Suppressor macrophage treated with lipopolysaccharide for 4 hours (primary cell): Measurements from ENCODE around the gene GPC6.

Source experiments
- DNase-seq: peaks from one replicate; pipeline ENCODE4 v3.0.0-alpha.2; 2020

The GPC6 gene

DNA sequence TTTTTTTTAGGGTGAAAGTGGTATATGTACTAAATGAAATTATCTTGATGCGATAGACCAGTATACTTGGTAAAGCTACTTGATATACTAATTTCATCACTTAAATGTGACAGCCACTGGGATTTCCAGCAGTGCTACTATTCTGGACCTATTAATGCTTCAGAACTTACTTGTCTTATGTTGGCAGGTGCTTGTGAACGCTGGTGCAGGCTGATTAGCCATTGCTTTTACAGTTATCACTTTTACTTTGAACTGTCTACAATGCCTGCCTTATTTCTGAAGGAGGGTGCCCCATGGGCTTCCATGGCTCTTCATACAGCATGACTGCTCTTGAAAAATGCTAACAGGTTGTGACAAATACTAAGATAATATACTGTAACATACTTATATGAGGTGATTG, 294.7 kb downstream of the GPC6 start:
- DNase-seq: no peak

DNA sequence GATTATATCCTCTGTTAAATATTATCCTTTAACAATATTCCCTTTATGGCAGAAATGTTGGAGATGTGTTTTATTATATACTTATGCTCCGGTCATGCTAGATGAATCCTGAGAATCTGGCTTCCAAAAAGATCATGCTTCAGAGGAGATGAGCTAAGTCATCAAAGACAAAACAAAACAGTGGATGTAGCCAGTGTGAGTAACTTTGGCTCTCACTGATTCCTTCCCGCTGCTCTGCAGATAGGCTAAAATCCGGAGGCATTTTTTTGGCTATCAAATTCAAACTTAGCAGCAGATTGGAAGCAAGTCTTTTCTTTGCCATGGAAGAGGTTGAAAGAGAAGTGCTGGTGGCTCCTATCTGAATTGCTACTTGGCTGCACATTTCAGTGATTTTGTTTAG, 295.9 kb downstream of the GPC6 start:
- DNase-seq: no peak

- no peak for DNase-seq
Observed at GRCh38 chr13:93525087-93525486, 298.5 kb downstream of the GPC6 start.

DNA sequence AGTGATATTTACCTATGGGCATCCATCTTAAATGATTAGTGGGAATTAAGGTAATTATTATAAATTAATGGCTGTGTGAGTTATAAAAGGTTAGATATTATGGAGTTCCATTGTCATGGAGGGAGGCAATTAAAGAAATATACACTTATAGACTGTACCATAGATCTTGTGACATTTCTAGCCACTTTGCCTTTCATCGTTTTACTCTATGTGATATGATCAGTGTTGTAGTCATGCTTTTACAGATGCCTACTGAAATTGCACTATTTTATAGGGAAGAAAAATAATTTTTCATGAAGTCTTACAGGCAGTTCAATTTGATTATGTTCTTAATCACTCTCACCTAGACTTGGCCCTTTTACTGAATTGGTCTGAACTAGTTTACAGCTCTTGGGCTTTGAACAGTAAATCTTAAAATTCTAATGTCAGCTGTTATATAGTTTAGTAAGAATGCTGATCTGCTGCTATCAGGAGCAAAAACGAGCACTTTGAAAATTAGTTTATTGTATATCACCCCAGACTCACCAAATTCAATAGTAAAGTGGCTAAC, 301.2 kb downstream of the GPC6 start:
- no peak for DNase-seq

GRCh38 chr13:93529961-93530360, 303.4 kb downstream of the GPC6 start:
- DNase-seq: no peak

GRCh38 chr13:93534181-93534700, 307.6 kb downstream of the GPC6 start:
- DNase-seq: no peak

DNA sequence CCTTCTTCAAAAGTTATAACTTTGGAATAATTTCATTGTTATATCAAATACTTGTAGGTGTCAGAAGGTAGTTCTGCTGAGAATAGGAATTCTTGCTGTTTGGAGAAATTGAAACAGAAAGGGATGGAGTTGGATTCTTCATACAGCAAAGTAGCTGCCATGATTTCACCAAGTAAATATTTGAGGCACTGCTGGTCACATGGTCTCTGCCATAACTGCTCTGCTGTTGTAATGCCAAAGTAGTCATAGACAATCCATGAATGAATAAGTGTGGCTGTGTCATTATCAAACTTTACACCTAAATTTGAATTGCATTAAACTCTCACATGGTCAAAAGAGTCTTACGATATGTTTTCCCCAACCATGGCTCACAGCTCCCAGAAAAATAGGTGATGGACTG, 308.6 kb downstream of the GPC6 start:
- no peak for DNase-seq

- no peak for DNase-seq
Observed at GRCh38 chr13:93539914-93540313, 313.3 kb downstream of the GPC6 start.

DNA sequence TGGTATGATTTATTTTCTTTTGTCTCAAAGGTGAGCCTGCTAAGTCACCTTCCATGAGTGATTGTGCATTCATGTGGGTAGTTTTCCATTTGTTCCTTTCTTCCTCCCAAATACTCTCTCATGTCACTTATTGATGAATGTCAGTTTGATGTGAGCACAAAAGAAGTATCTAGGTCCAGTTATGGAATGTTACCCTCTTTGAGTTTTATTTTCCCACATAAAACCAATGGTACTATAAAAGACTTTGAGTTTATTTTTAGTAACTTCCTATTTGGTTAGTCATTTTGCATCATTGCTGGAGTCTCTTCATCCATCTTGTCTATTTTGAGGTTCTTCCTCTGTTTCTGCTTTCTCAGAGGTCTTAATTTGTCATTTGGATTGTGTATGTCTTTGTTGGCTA, 321.3 kb downstream of the GPC6 start:
- DNase-seq: no peak

- DNase-seq: no peak
Observed at GRCh38 chr13:93549326-93550005, 322.9 kb downstream of the GPC6 start.

GRCh38 chr13:93550236-93550635, 323.6 kb downstream of the GPC6 start:
- DNase-seq: no peak

GRCh38 chr13:93552596-93552995, 326.0 kb downstream of the GPC6 start:
- no peak for DNase-seq

DNA sequence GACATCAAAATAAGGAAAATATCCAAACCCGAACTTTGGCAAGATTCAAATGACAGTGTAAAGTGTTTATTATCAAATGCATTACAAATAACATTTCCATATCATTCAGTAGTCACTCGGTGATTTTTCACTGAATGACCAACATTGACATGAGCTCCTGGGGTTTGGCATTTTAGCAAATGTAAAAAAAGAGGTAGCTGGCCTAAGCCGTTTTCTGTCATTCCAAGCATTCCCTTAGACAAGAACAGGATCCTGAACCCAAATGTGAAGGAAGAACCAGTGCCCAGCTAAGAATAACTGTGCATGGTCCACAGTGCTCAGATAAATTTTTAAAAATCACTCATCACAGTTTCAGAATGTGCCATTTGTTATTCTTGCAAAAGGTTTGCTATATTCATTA, 327.9 kb downstream of the GPC6 start:
- no peak for DNase-seq

GRCh38 chr13:93558637-93559036, 332.0 kb downstream of the GPC6 start:
- DNase-seq: no peak

- no peak for DNase-seq
Observed at GRCh38 chr13:93559718-93560117, 333.1 kb downstream of the GPC6 start.

DNA sequence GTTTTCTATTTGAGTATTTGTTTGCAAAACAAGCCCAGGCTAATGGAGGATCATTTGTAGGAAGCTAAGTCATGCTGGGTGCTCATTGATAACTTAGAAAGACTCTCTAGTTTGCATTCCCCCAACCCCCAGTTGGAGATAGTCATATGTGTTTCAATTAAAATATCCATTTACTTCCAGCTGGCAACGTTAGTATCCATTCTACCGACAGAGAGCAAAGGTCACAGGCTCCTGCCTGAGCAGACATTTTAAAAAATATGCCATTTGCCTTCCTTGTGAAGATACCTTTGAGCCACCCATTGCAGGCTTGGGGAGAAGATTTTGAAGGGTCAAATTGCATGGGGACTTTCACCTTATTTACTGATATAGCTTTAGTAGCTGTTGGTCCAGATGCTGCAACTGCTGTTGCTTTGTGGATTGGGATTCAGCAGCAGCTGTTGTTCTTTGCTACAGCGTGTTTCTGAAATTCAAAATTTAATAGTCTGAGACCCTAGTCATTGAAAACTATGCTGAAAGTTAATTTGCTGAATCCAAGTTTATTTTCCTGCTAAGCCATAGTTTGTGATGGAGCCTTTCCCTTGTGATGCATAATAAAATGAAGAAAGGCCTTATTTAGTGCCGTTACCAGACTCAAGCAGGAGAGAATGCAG, 335.1 kb downstream of the GPC6 start:
- DNase-seq: no peak

DNA sequence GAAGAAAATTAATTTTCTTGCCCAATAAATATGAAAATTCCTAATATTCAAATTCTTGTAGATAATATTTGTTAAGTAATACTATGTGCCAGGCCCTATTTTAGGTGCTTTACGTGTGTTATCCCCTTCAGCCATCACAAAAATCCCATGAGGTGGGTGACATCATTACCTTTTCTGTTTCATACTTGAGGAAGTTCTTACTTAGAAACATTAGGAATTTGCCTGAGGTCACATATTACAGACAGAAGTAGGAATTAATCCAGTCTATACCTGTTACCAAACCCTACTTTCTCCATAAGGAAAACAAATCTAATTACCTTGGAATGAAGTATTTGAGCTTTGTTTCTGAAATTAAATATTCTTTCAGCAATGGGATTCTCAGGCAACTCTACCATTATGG, 336.1 kb downstream of the GPC6 start:
- no peak for DNase-seq

DNA sequence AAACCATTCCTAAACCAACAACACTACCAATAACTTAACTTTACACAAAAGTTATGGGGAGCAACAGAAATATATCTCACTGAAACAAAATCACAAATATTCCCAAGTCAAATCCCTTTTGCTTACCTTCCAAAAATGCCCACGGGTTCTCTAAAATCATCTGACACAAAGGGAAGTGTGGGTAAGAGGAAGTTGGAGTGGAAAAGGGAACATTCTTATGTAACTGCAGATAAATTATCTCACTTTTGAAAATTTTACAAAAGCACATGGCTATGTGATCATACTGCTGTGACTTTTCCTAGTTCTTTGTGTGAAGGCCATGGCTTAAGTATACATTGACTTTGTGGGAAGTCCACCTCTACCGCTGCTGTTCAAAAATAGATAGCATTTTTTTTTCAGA, 350.5 kb downstream of the GPC6 start:
- peak; percentile 0 for DNase-seq

- no peak for DNase-seq
Observed at GRCh38 chr13:93589788-93590187, 363.2 kb downstream of the GPC6 start.

DNA sequence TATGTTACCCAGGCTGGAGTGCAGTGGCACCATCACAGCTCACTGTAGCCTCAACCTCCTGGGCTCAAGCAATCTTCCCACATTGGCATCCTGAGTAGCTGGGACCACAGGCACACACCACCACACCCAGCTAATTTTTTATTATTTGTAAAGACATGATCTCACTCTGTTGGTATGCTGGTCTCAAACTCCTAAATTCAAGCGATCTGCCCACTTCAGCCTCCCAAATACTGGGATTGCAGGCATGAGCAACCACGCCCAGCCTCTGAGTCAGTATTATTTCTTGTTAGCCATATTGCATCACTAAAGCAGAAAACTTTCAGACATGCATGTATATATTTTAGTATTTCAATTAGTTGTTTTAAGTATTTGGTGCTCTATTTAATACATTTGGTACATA, 376.4 kb downstream of the GPC6 start:
- DNase-seq: no peak

DNA sequence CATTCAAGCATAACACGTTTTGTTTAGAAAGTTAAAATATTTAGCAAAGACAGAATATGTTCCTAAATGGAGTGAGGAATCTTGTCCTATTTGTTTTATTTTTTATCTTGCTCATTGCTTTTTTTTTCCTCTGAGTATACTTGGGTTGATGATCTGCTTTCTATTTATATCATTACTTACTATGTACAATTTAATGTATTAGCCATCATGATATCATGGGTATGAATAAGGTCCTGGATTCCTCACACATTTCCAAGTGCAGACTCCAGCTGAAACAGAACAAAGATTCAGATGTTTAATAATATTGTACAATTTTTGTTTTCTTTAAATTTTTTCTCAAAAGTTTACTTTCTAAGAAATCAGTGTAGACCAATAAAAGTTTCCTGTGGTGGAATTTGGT, 388.2 kb downstream of the GPC6 start:
- no peak for DNase-seq

DNA sequence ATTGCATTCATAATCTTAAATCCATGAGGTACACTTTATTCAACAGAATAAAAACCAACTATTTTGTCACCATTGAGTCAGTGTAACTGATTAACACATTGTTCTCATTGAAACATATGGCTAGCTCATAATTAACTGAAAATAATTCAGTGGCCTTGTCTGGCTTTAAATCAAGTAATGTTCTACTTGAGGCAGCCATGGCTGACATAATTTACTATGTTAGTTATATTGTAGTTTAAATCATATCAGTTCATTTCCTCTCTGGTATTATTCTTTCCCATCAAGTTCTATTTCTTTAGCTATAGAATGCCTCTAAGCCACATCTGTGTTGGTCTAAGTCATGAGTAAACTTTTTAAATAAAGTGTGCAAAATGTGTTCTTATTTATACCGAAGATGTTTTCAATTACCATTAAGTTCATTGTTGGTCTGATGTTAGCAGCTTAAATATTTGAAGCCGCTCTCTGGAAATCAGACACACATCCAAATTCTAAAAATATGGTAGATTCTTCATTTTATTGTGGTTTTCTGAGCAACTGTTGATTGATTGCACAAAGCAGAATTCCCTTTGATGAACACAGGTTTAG, 393.7 kb downstream of the GPC6 start:
- DNase-seq: no peak

GRCh38 chr13:93621051-93621450, 394.4 kb downstream of the GPC6 start:
- no peak for DNase-seq

DNA sequence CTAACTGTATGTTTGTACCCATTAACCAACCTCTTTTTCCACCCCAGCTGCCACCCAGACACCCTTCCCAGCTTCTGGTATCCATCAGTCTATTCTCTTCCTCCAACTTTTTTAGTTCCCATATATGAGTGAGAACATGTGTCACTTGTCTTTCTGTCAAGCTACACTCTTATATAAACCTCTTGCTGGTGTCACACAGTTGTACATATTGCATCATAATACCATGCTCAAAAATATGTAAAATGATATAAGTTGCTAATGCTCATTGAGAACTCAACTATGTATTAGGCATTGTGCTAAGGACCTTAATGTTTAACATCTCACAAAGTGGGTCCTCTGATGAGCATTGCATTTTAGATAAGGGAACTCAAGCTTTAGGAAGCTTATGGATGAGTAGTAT, 395.4 kb downstream of the GPC6 start:
- DNase-seq: no peak
